ENCODE data around the gene DEPP1.

Gene DEPP1

GRCh38 chr10:44950326-44951225 is 28.0 kb downstream of the DEPP1 start:
- DNase-seq: no peak

GRCh38 chr10:44949915-44950314 is 28.7 kb downstream of the DEPP1 start:
- no peak for DNase-seq

DNA sequence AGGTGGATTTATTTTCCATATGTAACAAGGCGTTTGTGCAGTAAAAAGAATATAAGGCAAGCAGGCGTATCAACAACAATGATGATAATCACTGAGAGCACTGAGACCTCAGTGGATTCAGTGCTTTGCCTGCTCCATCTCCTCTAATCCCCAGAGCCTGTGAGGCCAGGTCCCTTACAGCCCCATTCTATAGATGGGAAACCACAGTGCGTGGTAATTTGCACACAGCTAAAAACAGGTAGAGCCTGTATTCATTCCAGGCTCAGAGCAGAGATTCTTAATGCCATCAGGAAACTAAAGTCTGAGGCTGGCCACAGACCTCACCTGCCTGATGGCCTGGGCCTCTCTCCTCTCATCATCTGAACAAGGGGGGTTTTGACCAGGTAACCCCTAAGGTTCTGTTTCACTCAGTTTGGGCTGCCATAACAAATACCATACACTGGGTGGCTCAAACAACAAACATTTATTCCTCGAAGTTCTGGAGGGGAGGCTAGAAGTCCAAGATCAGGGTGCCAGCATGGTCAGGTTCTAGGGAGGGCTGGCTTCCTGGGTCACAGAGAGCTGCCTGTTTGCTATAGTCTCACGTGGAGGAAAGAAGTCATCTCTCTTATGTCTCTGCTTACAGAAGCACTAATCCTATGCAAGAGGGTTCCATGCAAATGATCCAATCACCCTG is 29.3 kb downstream of the DEPP1 start:
- no peak for DNase-seq

DNA sequence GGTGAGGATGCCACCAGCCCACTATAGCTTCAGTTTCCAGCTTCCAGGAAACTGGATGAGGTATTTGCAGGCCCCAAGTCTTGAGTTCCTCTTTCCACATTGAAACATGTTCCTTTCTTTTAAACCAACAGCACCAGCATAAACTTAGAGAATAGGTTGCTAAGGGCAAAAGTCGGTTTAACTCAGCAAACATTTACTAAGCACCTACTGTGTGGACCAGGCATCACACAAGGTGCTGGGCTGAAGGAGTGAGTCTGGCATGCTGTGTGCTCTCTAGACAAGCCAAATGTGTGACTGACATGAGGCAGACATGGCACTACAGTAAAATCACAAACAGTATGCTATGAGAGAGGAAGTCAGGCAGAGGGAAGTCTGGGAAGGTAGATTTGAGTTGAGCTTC is 30.0 kb downstream of the DEPP1 start:
- DNase-seq: no peak

DNA sequence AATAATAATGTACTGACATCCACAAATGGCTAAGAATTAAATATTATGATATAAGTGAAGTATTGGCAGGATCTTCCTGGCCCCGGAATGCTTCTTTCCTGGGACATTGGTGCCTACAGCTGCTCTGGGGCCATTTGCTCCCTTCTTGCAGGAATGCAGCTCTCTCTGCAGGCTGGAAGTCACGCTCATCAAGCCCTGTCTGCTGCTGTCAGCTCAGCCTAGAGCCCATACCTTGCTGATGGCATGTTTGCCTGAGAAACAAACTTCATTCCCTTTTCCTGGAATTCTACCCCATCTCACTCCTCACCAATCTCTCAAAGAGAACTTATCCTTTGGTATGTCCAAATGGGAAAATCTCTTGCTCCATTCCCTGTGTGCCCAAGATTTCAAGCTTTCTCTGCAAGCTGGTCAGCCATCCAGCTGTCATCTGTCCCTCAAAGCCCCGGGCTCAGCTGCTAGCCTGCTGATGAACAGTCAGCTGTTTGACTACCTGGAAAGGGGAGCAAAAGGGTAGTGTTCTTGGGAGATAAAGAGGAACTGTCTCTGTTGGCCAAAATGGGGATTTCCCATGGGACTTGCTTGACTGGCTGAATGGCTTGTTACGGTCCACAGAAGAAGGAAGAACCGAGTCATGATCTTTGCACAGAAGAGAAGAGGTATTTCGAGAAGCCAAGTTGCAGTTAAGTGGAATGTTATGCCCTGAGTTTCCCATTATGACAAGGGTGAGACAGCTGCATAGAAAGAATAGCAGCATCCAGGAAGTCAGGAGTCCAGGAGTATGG is 31.0 kb downstream of the DEPP1 start:
- DNase-seq: no peak

- no peak for DNase-seq
Observed at GRCh38 chr10:44946205-44946604, 32.4 kb downstream of the DEPP1 start.

GRCh38 chr10:44944354-44944753 is 34.3 kb downstream of the DEPP1 start:
- DNase-seq: no peak

DNA sequence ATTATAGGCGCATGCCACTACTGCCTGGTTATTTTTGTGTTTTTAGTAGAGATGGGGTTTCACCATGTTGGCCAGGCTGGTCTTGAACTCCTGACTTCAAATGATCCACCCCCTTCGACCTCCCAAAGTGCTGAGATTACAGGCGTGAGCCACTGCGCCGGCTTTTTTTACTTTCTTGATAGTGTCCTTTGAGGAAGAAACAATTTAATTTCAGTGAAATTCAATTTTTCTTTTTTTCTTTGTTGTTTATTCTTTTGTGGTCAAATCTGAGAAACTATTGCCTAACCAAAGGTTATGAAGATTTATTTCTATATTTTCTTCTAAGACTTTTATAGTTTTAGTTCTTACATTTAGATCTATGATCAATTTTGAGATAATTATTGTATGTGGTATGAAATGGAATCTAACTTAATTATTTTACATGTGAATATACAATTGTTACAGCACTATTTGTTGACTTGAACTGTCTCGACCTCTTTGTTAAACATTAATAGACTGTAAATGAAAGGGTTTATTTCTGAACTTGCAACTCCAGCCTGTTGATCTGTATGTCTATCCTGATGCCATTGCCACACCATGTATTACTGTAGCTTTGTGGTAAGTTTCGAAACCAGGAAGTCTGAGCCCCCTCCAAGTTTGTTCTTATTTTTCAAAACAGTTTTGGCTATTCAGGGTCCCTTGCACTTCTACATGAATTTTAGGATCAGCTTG is 38.8 kb downstream of the DEPP1 start:
- DNase-seq: no peak

GRCh38 chr10:44938956-44939355 is 39.7 kb downstream of the DEPP1 start:
- DNase-seq: no peak

DNA sequence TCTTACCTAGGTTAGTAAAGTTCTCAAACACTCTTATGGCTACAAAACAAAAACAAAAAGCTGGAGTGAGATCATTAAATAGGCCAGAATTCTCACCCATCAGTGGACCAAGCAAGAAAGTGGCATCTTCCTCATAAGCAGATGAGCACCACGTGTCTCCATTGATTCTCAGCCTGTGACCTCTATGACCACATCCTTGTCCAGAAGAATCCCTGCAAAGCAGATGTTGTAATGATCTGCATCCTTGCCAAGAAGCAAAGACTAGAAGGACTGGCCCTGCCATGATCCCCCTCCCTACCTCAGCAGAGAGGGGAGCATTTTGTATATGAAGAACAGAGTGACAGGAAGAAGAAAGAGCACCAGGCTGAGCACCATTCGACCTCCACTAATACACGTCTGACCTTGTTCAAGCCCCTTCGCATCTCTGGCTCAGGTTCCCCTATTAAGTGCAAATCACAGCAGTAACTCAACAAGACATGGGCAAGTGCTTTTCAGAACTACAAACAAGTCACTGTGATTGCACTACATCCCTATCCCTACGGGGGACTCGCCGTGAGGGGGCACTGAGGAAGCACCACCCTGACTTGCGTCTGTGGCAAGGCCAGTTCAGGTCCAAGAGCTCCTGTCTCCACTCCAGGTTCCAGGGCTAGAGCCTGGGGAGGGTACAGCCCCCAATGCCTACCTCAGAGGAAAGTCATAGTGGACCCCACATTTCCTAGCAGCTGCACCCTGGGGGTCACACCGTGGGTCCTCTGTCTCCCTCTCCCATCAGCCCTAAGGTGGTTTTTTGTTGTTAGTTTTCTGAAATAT is 41.2 kb downstream of the DEPP1 start:
- no peak for DNase-seq

DNA sequence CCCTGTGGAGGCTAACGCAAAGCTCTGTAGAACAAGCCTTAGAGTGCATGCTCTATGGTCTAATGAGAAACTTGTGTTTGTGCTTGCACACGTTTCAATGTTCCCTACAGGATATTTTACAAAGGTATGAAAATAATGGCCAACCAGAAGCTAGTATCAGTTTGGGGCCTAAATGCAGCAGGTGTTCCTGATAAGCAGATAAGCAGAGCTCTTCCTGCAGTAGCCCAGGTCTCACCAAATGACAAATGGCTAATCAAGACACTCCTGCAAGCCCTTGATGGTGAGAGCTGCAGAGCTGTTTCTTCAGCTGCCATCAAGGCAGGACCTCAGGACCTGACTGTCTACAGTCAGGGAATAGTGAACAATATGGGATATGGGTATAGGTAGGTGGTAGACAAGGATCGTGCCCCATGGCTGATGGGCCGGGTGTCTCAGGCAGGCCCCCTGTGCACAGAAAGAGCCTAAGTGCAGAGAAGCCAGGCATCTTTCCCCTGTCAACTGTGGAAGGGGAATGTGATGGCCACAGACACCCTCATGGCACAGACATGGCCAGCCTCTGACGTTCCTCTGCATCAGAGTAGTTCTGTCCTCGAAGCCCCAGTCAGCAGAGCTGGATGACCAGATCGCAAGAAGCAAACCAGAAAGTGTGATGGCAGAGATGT is 42.2 kb downstream of the DEPP1 start:
- no peak for DNase-seq

- no peak for DNase-seq
Observed at GRCh38 chr10:44935966-44936295, 42.7 kb downstream of the DEPP1 start.

DNA sequence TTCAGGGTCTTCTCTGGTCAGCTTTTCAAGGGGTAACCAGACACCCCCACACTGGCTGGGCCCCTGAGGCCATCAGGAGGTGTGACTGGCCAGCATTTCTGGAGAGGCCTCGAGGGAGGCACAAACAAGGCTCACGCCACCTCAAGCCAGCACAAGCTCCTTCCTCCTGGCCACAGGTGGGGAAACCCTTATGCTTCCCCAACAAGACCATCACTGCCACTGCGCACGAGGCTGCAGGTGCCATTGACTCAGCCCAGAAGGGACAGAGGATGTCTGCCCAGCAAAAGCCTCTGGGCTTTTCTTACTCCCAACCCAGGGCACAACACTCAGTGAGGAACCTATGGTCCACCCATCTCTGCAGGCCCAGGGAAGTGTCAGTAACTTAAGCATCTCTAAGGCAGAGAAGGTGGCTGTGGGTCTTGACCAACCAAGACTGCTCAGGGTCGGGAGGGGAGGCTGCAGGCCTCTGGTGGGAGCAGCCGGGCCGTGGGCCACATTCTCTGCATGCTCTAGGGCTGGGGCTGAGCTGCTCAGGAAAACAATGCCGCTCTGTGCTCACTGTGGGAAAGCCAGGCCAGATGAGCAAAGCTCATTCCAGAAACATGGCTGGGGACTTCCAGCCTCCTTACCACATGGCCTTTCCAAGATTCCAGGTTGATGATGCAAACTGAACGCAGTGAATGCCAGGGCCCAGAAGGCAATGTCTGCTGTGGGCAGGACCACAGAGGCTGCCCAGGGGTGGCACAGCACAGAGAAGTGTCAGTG is 43.2 kb downstream of the DEPP1 start:
- DNase-seq: no peak

GRCh38 chr10:44934416-44935200 is 44.0 kb downstream of the DEPP1 start:
- no peak for DNase-seq

- no peak for DNase-seq
Observed at GRCh38 chr10:44933451-44934321, 44.9 kb downstream of the DEPP1 start.

DNA sequence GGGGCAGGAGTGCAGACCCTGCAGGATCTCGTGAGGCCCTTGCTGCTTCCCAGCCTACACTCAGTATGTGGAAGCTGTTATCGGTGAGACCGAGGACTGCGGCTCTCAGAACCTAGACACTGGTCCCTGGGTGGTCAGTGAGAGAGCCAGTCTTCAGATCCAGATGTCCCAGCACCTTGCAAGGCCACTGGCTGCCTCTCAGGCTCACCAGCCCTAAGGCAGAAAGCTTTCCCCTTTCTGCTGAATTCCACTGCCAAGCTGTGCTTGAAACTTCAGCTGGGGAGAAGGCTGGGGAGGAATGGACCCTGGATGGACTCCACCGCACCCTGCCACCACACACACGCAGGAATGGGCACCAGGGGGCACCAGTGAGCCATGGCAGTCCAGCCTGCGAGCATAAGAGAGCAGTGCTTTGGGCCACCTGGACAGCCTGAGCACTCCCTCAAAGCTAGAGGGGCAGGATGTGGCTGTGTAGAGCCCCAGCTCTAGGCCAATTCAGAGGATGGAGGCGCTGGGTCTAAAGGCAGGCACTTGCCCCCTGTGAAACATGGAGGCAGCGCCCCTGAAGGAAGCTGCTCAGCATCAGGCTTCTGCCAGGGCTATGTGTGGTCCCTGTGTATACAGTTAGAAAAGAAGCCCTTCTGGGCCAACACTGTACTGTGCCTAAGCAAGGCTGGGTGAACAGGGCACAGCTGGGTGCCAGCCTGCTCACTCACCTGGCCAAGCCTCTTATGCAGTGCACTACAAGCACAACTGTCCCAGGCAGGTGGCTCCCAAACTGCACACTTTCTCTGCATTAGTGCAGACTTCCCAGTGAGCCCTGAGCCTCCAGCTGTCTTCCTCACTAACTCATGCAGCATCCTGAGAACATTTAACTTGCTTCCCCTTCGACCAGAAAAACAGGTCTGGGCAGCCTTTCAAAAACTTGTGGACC is 45.8 kb downstream of the DEPP1 start:
- DNase-seq: peak; percentile 82

DNA sequence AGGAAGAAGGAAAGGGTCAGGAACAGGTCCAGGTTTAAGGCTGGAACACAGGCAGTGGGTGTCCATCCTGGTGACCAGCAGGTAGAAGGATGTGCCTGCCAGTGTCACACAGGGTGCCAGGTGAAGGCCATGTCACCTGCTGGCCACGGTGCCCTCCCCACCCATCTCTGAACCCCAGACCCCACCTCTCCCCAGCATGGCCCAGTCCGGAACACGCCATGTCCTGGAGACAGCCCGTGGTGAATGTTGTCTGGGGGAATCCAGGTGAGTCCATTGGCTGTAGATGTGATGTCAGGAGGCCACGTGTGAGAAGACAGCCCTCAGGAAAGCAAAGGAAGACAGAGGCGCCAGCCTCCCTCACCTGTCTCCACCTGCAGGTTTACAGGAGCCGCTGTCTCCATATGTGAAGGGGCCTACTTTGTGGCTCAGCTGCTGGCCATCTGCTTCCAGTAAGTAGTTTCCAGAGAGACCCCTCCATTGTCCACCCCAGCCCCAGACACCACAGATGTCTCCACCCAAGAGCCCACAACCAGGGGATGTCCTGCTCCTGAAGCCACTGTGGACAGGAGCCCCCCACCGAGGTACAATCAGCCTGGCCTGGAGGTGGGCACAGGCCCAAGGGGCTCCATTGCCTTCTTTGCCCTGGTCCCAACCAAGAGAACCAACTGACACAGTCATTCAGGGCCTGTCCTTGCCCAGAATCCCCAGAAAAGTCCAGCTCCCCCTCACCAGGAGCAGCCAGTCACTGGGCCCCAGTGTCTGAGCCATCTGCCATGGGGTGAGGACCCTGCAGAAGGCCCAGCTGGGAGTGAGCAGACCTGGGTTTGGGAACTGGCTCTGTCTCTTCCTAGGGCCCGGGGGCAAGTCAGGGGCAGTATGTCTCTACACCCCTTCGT is 46.7 kb downstream of the DEPP1 start:
- no peak for DNase-seq

All from stimulated activated CD4-positive, alpha-beta T cell treated with anti-CD3 and anti-CD28 coated beads, Interleukin-12 subunit alpha, Interleukin-12 subunit beta, amount 100 ng/mL, for 4 hours (primary cell).